RWPE2 (cell line): Measurements from ENCODE around the gene ACOX2.
A peak's percentile ranks its signal among the peaks of the same experiment; 100 is the strongest.

ENCODE experiments used
- ATAC-seq: fragments of 200-7000 bp; cut with Tn5 transposase; 3 replicates; pipeline ENCODE4 v1.9.1; 2021; ENCODE audit warnings: low read depth
- DNase-seq: peaks from one replicate; pipeline ENCODE4 v3.0.0-alpha.2; 2020; ENCODE audit warnings: low spot score
- H3K27ac ChIP-seq: fragments of 450-650 bp; 2 replicates; pipeline ENCODE4 v1.5.1; 2017; ENCODE audit warnings: mild to moderate bottlenecking; ENCODE audit not compliant: poor library complexity, severe bottlenecking
- H3K27me3 ChIP-seq: fragments of 250-450 bp; sonication (Bioruptor Pico); 2 replicates; pipeline ENCODE4 v1.5.1; 2021; ENCODE audit warnings: mild to moderate bottlenecking, moderate library complexity; ENCODE audit not compliant: insufficient read depth, poor library complexity, severe bottlenecking
- H3K36me3 ChIP-seq: fragments of 250-450 bp; sonication (Bioruptor Pico); 2 replicates; pipeline ENCODE4 v1.5.1; 2020; ENCODE audit warnings: low read depth, mild to moderate bottlenecking, moderate library complexity
- H3K4me1 ChIP-seq: fragments of 250-450 bp; sonication (Bioruptor Pico); 2 replicates; pipeline ENCODE4 v1.5.1; 2021; ENCODE audit warnings: mild to moderate bottlenecking, moderate library complexity; ENCODE audit not compliant: insufficient read depth, poor library complexity, severe bottlenecking
- H3K4me3 ChIP-seq: fragments of 250-450 bp; sonication (Bioruptor Pico); 2 replicates; pipeline ENCODE4 v1.5.1; 2021; ENCODE audit warnings: mild to moderate bottlenecking, moderate library complexity; ENCODE audit not compliant: severe bottlenecking
- H3K9me3 ChIP-seq: fragments of 250-450 bp; sonication (Bioruptor Pico); 2 replicates; pipeline ENCODE4 v1.5.1; 2021; ENCODE audit warnings: mild to moderate bottlenecking, moderate library complexity; ENCODE audit not compliant: severe bottlenecking
- CTCF ChIP-seq: fragments of 450-650 bp; IDR thresholded peaks from one replicate; pipeline ENCODE4 v1.5.1; 2017; ENCODE audit warnings: mild to moderate bottlenecking, moderate library complexity; ENCODE audit not compliant: poor library complexity, severe bottlenecking

ACOX2 gene

GRCh38 chr3:58560771-58561311 lies 23.9 kb upstream of the ACOX2 start:
- Histone ChIP-seq H3K4me3 (no peak overlapping the region), H3K4me1 (peaks cover 19% of the 10 kb centered on the region), H3K27ac (peak overlapping the region; percentile 44), H3K36me3 (no peaks in the 10 kb centered on the region), H3K9me3 (no peaks in the 10 kb centered on the region), H3K27me3 (no peaks in the 10 kb centered on the region)
- peak; percentile 70 for TF ChIP-seq CTCF
- ATAC-seq (peak; percentile 78), DNase-seq (no peak)

GRCh38 chr3:58559586-58559985 lies 22.6 kb upstream of the ACOX2 start:
- no peak for TF ChIP-seq CTCF
- ATAC-seq (no peak), DNase-seq (no peak)
- Histone ChIP-seq H3K36me3 (no peaks in the 10 kb centered on the region), H3K4me1 (peaks cover 14% of the 10 kb centered on the region), H3K4me3 (no peak overlapping the region), H3K9me3 (no peaks in the 10 kb centered on the region), H3K27ac (no peak overlapping the region), H3K27me3 (no peaks in the 10 kb centered on the region)

- no peak for TF ChIP-seq CTCF
- Histone ChIP-seq H3K27me3 (no peaks in the 10 kb centered on the region), H3K36me3 (no peaks in the 10 kb centered on the region), H3K27ac (no peak overlapping the region), H3K4me1 (no peaks in the 10 kb centered on the region), H3K4me3 (no peak overlapping the region), H3K9me3 (no peaks in the 10 kb centered on the region)
- ATAC-seq, result no peak
- no peak for DNase-seq
Measured at GRCh38 chr3:58557491-58557890, 20.5 kb upstream of the ACOX2 start.

GRCh38 chr3:58556761-58557221 lies 19.8 kb upstream of the ACOX2 start:
- no peaks in the 10 kb centered on the region for H3K9me3 ChIP-seq
- no peaks in the 10 kb centered on the region for H3K4me1 ChIP-seq
- DNase-seq (no peak), ATAC-seq (no peak)
- no peaks in the 10 kb centered on the region for H3K27me3 ChIP-seq
- no peak overlapping the region for H3K27ac ChIP-seq
- no peak for TF ChIP-seq CTCF
- H3K4me3 ChIP-seq, result no peak overlapping the region
- H3K36me3 ChIP-seq, result no peaks in the 10 kb centered on the region

GRCh38 chr3:58556001-58556400 lies 19.0 kb upstream of the ACOX2 start:
- H3K27ac ChIP-seq, result no peak overlapping the region
- H3K4me3 ChIP-seq, result no peak overlapping the region
- H3K27me3 ChIP-seq, result no peaks in the 10 kb centered on the region
- ATAC-seq (no peak), DNase-seq (no peak)
- H3K4me1 ChIP-seq, result no peaks in the 10 kb centered on the region
- no peak for TF ChIP-seq CTCF
- no peaks in the 10 kb centered on the region for H3K9me3 ChIP-seq
- H3K36me3 ChIP-seq, result no peaks in the 10 kb centered on the region
